GM18498 (cell line): Measurements from ENCODE around the gene ELP4.

ENCODE experiments used
- ATAC-seq: cut with Tn5 transposase; IDR thresholded peaks from one replicate; pipeline ENCODE4 v1.9.1; 2021; ENCODE audit warnings: mild to moderate bottlenecking, moderate library complexity; ENCODE audit not compliant: unreplicated experiment

Gene ELP4

DNA sequence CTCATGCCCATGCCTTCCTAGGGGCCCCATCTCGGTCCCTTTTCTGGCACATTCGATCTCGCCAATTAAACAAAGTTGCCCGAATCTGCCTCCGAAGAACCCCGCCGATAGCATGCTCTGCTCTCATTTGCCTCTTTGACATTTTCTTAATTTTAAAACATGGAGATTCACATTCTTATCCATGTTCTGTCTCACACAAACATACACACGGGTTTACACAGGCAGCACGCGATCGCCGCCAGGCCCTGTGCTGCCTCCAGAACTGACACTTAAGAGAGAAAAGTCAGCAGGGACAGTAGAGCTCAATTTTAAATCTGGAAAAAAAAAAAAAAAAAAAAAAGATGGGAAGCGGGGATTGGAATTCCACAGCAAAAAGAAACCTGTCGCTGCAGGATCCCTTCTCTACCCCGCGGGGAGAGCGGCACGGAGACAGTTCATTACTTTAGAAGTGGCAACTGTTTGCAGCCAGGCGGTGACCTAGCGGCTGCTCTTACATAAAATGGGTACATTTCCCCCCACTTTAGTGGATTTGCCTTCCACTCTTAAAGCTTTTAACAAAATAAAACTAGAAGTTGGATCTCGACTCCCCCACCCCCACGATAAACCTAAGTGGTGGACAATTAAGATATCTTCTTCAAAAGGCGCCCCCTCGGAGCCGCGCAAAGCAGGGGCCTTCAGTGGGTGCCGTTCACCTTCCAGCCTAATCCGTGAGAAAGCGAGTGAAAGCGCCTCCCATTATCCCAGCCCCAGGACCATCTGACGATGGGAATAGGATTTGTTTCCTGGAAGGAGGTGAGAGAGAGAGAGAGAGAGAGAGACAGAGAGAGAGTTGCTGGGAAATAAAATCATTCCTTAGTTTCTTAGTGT is 287.9 kb downstream of the ELP4 start:
- no peak for ATAC-seq

DNA sequence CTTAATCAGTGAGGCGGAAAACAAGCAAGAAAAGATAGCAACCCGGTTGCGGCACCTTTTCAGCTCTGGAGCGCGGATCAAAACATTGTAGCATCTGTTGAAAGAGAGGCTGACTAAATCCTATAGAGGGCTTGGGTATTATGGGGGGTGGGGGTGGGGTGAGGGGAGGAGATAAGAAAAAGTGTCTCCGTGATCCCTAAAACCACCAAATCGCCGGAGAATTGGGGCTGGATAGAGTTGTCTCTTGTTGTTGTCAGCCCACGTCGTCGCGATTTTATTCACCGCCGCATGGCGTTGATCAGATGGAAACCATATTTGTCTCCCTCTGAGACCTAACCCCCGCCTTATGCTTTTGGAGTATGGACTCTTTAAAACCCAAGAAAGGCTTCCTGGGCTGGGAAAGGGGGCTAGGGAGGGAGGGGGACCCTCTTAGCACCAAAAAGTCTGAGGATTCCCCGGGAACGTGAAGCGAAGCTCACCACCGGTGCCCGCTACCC is 288.5 kb downstream of the ELP4 start:
- no peak for ATAC-seq

DNA sequence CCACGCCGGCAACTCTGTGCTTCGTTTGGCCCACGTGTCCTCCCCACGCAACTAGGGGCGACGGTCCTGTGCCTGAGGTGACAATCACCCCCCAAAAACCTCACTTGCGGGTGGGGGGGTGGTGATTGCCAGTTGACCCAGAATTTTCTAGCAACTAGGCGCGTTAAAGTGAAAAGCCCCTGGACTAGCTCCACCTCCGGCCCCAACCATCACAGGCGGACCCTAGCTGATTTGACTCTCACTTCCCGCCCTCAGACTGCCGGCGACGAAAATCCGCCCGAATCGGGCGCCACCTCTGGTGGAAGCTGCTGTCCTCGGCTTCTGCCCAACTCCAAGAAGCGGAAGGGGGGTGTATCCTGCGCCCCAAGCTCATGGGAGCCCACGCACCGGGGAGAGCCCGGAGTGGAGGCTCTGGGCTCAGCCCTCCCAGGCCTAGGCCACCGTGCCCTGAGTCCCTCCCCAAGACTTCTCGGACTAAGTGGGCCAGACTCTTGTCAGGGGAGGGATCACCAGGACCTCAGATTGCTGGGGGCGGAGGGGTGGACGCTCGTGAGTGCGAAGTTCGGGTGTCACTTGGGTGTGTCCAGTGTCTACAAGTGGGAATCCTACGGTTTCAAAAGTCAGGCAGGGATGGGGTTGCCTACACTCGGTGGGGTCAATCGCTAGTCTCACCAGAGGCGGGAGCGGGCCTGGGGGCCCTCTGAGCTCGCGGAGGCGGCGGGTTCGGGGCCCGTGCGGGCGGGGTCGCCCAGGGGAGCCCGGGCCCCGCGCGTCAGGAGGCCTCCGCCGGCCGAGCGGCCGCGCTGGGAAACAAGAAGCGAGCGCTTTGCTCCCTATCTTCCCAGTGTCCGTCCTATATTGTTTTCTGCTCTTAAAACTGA is 289.2 kb downstream of the ELP4 start:
- ATAC-seq = no peak

DNA sequence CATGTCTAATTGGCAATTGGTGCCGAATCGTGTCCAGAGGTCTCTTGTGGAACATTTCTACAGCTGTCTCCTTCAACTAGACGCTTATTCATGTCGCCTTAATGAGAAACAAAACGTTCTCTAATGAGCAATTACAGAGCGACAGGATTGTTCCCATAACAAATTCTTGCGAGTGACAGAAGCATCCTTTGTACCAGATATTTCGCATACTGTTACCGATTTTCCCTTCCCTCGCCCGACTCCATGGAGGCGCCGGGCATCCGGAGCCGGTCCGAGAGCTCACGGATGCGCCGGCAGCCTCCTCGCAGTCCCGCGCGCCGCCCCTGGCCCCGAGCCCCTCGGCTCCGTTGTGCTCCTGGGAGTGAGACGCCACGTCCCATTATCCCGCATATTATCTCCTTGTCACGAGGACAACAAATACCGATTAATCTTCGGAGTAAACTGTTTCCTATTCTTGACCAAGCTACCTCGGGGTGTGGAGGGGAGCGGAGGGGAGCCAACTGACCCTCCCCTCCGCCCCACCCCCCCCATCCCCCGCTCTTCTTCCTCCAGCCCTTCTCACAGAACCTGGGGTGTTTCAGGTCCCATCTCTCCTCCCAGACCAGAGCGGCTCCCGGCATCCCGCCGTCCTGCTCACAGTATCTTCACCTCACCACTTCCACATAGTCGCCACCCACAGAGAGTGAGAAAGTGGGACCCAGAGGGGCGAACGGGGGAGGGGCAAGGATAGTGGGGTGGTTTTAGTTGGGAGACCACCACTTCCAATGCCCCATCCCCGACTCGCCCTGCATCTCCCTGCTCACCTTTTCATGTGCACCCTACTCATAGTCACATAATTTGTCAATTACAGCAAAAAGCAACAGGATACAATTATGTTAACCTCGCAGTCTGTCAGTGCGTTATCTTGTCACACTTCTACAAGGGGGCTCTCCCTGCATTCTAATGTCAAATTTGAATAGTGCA is 290.1 kb downstream of the ELP4 start:
- ATAC-seq = no peak

DNA sequence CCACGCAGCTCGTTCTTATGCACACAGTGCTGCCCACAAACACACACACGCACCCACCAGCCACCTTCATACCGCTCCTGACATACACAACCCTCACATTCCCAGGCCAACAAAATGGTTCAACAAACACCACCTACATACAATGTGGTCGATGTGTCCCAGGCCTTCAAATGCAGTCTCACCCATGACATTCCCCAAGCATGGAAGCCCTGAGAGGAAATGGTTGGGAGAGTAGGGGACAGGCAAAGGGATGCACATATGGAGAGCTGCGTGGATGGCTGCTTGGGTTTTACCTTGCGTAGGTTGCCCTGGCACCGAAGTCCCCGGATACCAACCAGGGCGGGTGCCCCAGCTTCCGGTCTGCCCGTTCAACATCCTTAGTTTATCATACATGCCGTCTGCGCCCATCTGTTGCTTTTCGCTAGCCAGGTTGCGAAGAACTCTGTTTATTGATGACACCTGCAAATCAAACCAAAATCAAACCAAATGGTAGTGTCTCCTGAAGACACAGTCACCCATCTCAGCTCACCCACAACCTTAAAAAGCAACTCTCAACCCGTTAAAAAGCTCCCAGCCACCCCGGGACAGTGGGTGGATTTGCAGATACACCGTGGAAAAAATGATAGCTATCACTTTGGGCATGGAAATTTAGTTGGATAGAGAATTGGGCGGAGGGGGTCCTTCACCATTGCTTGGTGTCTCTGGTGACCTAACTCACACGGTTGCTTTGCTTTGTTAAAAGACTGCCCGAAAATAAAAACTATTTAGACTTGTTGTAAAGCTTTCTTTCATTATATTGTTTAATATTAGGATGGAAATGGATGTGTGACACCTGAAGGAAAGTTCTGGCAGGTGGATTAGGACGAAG is 291.1 kb downstream of the ELP4 start:
- no peak for ATAC-seq

DNA sequence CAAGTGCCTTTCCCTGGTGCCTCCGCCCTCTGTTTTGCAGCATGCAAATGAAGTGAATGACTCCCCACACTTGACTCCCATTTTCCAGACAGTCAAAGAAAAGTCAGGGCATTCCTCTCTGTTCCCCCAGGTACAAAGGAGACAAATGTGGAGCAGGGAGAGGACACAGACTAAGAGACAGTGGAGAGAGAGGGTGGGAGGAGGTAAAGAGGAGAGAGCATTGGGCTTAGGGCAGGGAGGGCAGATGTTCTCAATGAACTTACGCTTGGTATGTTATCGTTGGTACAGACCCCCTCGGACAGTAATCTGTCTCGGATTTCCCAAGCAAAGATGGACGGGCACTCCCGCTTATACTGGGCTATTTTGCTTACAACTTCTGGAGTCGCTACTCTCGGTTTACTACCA is 291.7 kb downstream of the ELP4 start:
- no peak for ATAC-seq

DNA sequence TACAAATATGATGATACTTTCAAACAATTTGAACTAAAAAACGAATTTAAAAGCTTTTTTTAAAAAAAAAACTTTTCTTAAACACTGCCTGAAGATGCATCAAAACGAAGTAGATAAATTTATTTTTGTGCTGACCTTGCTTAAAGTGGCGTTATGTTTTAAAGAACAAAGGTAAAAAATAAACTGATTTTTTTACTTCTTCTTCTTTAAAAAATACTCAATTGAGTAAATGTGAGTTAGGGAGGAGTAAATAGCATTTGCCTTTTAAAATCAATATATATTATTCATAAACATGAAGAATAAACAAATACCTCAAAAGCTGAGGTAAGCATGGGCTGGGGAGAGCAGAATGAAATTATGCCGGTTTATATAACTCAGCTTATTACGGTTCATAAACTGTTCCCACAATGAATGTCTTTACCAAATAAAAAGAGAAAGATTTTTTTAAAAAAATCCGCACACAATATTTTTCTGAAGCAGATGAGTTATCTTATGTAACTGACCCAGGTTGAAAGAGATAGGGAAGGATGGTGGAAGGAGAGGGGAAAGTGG is 292.5 kb downstream of the ELP4 start:
- ATAC-seq = no peak

DNA sequence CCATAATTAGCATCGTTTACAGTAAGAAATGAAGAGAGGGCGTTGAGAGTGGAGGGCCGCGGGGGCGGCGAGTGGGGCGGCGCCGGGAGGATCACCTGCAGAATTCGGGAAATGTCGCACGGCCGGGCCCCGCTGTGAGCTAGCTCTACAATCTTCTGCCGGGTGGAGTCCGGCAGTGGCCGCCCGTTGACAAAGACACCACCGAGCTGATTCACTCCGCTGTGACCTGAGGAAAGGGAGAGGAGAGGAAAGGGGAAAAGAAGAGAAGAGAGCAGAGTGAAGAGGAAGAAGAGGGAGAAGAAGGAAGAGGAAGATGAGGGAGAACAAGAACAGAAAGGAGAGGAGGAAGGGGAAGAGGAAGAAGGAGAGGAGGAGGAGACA is 293.0 kb downstream of the ELP4 start:
- ATAC-seq = no peak

DNA sequence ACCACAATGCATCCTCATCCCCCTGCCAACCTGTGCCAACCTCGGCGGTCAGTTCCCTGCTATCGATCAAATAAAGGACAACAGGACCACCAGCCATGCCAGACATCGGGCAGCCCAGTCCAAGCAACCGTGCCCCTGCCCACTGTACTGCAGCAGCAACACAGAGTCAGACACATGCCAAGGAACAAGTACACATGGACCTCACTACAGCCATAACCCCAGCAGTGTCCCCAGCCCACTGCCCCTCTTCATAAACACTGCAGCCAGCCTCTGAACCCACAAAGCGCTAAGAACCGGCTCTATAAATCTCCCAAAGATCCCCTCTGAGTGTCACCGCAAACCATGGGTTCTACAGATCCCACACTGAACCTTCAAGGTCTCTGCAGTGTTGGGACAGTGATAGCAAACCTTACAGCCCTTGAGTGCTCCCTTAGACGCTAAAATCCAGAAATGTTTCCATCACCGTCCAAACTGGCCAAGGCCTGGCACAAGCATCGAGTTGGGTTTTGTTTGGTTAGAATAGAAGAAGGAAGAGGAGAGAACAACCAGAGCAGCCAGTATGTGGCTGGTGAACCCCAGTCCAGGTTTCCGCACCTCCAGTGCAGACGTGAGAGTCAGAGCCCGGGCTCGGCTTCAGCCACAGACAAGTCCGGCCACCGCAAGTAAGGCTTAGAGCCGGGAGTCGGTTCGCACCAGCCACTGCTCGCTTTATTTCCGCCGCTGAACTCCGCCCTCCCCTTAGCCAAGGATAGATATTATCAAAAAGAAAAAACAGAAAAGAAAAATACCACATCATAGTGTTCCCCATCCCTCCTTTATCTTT is 293.6 kb downstream of the ELP4 start:
- ATAC-seq = no peak

DNA sequence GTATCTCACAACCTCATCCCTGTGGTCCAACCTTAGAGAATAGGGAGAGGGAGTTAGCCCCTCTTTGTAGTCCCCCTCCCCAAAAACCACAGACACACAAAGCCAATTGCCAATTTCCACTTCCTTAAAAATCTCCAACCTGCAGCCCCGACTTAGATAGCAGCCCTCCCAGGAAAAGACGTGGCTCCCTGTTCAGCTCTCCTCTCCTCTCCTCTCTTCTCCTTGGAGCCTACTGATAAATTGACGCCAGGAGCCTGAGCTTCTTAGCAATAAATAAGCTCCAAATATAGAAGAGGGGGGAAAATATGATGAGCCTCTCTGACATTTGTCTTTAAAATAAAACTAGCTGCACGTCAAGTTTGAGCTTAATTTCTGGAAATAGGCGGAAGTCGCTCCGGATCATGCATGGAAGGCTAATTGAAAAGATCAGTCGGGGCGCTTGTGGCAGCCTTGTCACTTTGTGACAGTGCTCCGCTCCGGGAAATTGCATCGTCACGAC is 294.3 kb downstream of the ELP4 start:
- ATAC-seq = no peak

DNA sequence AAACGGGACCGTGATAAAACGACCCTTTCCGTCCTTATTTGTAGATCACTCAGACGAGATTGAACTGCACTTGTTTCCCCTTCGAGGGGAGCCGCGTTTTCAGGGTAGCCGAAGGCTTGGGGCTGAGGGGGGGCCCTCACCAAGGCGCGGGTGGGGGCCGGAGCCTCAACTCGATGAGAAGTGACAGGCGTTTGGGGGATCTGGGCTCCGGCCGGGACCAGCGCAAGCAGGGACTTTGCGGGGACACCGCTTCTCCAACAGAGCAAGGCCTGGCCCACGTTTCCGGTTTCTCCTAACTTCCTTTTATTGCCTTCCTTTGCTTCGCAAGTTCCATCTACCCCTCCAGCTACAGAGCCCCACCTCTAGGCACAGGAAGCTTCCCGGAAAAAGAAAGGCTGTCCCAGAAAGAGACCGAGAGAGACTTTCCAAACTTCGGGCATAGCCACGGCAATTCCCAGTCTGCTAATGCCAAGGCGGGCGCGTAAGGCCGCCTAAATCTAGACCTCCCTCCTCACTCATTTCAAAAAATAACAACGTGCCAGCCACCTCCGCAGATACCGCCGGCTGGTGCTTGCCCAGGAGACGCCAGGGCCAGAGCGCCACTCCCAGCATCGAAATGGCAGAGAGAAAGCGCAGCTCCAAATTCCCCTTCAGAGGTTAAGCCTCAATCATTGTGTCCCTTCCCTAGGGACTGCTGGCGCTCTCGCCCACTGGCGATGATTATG is 294.9 kb downstream of the ELP4 start:
- no peak for ATAC-seq

DNA sequence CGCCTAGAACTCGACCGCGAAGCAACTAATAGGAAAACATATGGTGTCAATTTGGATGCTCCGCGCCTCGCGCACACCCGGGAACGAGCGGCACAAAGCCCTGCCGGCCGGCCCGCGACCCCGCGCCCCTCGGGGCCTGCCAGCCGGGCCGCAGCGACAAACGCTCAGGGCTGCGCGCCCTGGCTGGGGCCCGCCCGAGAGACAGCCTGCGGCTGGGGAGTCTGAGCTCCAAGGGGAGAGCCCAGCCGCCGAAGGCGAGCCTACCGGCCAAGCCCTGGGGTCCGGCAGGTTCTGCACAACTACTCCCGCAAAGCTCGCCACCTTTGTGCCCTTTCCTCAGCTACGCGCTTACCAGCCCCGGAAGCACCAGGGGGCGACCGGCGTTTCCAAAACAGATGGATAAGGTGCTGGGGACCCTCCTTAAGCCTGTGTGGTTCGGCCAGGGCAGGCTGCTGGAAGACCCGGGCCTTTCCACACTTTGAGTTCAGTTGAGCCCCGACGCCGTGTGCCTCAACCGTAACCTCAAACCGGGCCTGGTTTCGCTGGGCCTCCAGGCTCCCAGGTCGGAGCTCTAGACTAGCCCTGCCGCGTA is 295.6 kb downstream of the ELP4 start:
- no peak for ATAC-seq

DNA sequence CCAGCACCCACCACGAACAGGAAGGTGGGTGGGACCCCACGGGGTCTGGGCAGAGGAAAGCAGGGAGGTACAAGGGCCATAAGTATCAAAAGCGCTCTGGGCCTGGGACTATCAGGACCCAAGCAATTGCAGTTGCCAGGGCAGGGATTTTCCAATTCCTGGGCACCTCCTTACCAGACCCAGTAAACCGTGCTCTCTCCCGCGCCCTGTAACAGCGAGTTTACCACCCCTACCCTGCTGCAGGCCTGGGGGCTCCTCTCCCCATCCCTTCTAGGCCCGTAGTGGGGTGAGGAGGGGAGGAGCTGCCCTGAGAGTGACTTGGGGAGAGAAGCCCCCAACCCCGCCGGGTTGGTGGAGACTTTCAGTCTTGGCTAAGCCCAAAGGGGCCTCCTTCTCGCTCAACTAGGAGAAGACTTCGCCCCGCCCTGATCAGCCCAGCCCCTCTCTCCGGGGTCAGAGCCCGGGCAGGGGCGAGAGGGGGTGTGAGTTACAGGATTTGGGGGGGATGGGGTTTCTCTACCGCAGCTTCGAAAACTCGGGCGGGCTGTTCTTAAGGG is 296.1 kb downstream of the ELP4 start:
- no peak for ATAC-seq

DNA sequence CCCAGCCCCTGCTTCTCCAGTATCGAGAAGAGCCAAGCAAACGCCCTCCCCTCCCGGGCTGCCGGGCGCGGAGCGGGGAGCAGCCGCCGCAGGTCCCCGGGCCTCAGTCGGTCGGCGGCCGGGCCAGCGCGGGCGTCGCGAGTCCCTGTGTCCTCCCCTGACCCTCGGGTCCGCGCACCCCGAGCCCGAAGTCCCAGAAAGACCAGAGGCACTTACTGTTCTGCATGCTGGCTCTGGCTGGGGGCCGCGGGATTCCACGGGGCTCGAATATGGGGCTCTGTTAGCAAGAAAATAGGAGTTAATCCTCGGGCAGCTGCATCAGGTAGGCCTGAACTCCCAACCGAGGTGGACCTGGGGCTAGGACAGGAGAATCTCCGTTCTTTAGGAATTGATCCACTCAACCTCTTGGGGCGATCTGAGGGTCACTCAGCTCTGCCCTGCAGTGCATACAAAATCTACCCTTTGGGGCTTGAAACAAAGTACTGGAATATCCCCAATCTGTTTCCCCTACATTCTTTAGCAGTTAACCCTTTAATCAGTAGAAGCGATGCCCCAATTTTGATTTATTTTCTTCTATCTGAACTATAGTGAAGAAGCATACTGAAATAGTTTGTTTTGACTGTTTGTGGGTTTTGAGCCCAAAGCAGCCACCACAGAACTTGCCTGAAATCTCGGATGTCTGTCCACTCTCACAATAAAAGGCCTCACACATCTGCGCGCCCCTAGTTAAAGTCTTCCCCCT is 296.8 kb downstream of the ELP4 start:
- no peak for ATAC-seq

DNA sequence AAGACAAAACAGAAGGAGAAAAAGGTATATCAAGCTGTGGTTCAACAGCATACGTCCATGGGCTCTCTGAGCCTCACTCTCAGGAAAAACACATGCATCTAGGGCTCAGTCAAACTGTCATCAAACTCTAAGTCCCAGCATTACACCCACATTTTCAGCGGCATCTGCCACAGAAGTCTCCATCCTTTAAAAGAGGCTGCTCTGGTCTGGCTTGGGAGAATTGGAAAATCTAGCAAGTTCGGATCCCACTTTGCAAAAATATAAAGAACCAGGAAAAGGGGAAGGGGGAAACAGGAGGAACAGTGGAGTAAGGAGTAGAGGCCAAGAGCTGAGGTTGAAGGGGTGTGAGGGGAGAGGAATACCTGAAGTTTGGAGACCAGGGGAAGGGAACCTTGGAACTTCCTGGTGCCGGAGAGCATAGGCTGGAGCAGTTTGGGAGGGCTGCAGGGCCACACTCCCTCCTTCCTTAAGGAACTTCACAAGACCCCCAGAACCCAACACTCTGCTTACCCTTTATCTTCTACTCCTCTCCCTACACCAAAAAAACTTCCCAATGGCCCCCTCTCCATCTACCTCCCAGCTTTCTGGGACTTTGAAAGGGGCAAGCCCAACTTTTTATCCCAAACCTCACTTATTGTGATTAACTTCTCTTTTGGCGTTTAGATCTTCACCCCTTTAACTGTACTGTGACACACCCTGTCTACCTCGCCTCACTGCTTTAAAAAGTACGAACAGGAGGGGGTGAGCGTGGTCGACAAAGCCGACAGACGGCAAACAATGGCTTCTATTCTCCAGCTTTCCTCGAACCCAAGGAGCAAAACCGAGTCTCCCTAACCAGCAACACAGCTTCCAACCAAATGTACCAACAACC is 297.6 kb downstream of the ELP4 start:
- ATAC-seq = no peak
